Stimulated activated CD8-positive, alpha-beta memory T cell treated with anti-CD3 and anti-CD28 coated beads, Interleukin-4, amount 100 ng/mL, for 48 hours (primary cell): ENCODE data around the gene MAP2K5.

Source experiments
- DNase-seq: peaks from one replicate; pipeline ENCODE4 v3.0.0-alpha.2; 2020

MAP2K5 gene

DNA sequence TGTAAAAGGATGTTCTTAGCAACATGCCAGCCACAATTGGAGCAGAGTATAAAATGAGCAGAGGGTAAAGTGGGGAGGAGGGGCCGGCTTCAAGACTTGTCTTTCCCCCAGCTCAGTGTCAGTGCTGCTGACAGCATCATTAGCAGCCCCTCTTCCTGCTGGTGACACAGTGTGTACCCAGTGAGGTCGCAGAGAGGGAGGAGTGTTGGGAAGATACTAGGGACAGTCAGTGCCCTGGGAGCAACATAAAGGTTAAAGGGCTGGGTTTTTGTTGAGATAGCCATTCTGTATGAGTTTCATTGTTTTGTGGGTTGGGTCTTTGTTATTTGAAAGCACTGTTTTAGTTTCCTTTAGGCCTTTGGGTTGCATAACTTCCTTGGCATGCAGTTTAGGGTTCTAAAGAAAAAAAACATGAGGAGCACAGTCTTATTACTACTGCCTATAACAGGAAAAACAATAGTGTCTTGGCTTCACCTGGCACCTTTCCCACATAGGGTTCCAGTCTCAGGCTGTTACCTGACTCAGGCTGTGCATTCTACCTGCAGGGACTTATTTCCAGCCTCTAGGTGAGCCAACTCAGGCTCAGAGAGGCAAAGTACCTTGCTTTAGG lies 188.7 kb downstream of the MAP2K5 start:
- DNase-seq, result no peak

DNA sequence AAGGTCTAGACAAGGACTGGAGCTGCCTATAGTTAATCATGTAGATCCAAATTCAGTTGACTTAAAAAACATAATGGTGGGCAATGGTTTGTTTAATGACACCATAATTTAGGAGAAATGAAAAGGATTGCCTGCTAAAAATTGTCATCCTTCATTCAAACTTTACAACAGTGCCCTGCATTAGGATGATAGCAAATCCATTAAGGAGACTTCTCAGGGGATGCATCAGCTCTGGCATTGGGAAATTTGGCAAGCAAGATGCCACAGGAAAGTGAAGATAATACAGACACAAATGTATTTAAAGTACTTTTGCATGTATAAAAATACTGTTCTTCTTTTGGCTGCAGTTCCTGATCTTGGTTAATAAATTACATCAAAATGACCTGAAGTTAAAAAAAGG lies 189.7 kb downstream of the MAP2K5 start:
- DNase-seq, result no peak

DNA sequence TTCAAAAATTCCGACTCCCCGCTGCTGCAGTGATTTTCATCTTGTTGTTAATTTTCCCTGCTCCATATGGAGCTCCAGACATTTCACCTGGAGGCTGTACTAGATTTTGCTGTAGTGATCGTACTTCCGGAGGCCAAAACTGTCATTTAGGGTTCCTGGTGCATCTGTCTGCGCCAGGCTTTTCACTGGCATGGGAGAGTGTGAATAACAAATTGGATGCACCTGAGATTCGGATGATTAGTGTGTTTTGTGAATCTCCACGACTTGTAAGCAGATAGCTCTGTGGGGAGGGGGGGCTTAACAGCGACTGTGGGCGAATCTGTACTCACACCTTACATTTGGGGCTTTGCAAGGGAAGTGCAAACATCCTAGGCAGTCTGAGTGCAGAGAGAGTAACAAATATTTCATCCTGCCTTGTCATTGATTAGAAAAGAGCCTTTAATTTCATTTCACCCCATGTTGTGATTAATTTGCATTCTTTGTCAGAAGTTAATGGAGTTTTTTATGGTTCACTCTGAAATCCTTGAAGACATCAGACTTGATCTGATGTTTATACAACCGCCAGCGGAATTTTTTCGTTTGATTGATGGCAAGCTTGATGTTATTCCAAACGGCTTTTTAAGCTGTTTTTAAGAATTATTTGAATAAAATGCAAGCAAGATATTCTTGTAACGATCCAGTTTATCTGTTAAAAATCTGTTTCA lies 190.3 kb downstream of the MAP2K5 start:
- no peak for DNase-seq

DNA sequence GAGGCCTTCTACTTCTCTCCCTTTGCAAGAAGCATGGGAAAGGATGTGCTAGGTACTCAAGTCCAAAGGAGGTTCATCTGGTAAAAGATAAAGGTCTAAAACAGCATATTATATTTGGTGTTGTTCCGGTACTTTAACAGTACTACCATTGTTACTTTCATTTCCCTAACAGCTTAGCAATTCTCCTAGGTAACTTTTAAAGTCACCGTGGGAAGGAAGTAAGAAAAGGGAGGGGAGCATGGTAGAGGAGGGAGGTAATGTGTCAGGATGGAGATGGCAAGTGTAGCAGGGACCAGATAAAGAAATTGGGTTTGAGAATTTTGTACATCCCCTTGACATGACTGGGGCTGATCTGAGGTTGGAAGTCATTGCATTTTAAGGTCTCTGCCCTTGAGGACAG lies 193.4 kb downstream of the MAP2K5 start:
- no peak for DNase-seq

DNA sequence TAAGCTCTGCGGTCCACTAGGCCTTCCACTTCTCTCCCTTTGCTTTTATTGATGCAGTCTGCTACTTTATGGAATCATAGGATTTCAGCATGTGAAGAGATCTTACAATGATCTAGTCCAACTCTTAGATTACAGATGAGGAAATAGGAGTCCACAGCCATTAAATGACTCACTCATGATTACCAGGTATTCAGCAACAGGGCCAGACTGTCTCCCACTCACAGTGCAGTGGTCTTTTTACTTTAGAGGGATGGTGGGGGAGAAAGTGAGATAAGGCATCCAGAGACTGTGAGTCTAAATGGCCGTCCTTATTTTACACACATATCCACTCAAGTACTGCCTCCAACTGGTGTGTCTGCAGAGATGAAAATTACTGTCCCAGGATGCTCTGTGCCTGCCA lies 194.3 kb downstream of the MAP2K5 start:
- DNase-seq, result no peak

DNA sequence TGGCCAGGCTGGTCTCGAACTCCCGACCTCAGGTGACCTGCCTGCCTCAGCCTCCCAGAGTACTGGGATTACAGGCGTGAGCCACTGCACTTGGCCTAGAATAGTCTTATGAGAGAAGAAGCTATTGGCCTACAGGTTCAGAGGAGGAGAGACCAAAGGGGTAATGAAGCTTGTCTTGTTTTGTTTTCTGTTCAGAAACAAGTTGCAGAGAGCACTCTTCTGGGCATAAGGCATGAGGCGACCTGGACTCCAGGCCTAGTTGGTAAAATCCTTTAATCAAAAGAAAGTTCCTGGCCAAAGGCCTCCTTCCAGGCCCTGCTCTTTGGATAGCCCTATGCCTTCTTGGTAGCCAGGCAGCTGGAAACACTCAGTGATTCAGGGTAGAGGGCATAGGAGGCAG lies 195.6 kb downstream of the MAP2K5 start:
- no peak for DNase-seq

DNA sequence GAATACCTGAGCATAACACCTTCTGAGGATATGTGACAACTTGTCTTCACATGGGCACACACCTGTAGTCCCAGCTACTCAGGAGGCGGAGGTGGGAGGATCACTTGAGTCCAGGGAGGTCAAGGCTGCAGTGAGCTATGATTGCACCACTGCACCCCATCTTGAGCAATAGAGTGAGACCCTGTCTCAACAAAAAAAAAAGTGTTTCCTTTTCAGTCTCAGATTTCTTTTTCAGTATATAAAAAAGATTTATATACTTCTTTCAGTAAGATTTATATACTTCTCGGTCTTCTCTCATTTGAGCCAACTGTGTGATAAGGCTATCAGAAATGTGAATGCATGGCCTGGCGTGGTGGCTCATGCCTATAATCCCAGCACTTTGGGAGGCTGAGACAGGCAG lies 197.9 kb downstream of the MAP2K5 start:
- no peak for DNase-seq

DNA sequence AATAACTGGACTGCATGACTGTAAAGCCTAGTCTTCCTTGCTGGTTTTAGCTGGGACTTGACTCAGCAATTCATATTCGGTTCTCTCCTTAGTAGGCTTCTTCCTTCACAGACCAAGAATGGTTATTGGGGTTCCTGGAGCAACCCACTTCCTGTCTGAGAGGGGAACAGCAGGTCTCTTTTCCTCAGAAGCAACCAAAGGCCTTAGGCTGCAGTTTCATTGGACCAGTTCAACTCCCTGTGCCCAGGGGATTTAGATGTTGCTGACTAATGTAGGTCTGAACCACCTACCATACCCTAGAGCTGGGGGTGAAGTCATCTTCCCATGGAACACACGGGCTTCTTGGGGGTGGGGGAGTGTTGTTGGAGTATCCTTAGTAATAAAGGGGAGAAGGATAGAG lies 198.8 kb downstream of the MAP2K5 start:
- no peak for DNase-seq

DNA sequence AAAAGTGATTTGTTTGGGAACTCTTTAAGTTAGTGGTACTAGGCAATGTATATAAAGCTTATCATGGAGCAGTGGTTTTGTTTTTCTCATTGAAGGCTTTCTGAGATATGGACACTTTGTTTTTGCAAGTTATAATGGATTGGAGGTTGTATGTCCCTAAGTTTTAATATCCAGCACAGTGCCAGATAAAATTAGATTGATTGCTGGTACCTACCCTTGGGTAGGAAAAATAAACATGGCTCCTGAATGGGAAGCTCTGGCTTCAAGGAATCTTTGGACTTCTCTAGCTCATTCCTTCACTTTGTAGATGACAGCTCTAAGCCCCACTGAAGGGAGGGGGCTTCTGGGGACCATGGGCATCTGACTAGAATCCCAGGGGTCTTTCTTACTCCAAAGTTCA lies 201.1 kb downstream of the MAP2K5 start:
- DNase-seq, result no peak

DNA sequence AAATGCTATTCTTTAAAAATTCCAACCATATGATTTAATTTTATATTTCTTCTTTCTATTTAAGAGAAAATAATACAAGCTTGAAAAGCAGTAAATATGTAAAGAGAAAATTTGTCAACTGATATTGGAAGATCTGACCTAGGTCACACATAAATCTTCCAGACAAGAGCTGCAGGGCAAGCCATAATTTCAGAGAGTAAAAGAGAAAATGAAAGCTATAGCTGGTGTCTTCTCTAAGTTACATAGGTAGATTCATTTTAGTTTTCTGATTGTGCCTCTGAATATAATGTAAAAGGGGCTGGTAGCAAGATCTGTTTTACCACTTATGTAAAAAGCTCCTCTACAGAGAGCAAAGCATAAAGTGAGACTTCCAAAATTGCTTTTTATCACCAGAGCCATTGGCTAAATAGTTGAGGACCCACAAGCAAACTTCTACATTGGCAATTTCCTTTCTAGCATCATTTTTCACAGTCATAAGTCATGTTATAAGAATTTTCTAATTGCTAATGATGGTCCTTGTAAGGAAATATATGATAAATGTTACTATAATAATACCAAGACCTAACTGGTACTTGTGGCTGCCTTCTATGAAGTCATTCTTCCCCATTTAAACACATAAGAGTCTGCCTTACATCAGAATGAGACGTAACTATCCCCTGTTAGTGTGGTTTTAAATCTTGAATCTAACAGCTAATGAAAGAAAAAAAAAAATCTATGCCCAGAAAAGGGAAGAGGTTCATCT lies 202.0 kb downstream of the MAP2K5 start:
- no peak for DNase-seq

DNA sequence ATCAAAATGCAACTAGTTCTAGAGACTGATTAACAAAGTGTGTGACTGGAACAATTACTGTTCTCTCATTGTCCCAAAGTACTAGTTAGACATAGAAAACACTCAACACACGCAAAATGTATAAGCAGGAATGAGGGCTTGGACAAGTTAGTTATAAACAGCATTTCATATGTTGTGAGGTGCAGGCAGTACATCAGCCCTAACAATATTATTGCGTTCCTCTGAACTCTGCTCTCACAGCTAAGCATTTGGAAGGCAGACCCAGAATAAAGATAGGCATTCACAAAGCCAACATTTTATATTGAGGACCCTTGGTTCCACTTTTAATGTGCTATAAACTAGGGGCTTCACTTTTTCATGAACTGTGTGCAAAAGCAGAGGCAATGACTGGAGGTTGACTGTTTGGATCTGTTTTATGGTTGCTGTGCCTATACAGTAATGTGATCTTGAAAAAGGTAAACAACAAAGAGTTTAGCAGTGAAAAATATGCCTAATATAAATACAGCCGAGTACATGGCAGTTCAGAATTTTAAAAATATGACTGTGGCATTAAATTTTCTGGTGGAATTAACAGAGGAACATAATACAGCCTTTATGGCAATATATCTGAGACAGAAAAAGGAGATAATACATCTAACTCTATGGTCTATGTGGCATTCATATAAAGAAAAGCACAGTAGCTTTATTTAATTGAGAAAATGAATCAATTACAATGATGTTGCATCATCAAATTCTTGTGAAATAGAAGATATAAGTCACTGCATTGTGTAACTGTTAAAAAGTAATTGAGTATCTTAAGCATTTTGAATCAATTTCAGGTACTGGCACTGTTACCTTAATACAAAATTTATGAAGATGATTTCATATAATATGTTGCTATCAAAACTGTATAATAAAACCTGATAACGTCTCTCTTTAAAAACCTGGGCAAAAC lies 202.8 kb downstream of the MAP2K5 start:
- DNase-seq, result no peak

DNA sequence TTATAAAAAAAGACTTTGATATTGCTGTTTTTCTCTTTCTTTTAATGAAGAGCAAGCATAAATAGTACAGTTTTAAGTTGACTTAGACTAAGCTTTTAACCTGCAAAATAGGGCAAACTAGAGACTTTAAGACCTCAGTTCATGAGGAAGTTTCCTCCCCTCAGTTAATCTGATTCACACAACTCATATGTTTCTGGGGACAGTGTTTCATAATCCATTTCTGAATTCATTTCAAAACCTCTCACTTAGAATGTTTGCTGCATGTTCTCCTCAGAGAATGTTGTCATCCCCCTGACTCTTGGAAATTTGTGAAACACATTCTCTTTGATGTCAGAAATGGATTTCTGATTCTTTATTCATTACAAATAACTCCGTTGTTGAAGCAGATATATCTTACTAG lies 203.5 kb downstream of the MAP2K5 start:
- no peak for DNase-seq

DNA sequence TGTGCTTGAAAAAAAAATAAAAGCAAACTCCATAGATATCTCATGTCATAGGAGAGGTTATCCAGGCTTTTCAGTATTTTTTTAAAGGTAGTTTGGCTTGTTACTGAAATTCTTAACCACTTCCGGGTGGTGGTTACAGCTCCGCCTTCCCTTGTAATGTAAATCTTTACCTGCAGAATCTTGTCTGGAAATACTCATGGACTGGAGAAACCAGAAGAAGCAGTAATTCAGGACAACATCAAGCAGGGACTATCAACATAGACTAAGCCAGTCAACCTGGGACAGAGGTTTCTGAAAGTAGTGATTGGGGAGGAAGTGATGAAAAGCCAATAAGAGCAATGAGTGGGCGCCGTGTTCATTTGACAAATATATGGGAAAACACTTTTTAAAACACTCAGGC lies 203.9 kb downstream of the MAP2K5 start:
- DNase-seq, result no peak

DNA sequence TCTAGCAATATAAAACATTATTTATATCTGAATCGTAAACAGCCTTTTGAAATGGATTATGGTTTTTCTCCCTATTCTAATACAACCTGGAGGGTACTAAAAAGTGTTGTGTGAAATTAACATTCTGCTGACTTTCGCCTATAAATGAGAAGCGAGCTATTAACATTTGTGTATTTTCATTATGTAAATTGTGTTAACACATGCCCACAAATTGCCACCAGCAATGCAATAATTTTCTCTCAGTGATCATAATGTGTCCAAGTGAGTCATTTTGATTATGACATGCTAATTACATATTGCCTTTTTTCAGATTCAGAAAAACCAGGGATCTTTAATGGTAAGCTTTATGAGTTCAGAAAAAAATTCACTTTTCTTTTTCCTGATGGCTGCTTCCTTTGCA lies 205.4 kb downstream of the MAP2K5 start:
- DNase-seq, result no peak

DNA sequence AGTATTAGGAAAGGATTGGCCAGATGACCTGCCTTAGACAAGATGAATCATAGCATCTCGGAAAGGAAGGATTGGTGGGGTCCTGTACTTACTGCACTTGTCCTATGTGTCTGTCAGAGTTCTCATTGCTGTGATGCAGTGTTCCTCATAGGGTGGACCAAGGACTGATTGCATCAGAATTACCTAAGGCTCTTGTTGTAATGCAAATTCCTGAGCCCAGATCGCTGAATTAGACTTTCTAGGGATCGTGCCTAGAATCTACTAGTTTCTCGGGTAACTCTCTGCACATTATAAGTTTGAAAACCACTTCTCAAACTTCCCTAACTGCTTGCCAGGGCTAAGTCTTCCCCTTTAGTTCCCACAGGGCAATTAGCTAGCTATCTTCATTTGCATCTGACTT lies 207.9 kb downstream of the MAP2K5 start:
- no peak for DNase-seq

DNA sequence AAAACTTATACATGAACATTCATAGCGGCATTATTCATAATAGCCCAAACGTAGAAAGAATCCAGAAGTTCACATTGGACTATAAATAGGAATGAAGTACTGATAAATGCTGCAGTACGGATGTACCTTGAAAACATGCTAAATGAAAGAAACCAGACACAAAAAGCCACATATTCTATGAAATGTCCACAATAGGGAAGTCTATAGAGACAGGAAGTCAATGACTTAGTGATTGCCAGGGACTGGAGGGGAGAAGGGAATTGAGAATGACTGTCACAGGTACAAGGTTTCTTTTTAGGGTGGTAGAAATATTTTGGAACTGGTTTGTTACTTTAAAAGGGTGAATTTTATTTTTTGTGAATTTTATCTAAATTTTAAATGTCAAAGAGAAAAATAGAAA lies 211.4 kb downstream of the MAP2K5 start:
- no peak for DNase-seq

DNA sequence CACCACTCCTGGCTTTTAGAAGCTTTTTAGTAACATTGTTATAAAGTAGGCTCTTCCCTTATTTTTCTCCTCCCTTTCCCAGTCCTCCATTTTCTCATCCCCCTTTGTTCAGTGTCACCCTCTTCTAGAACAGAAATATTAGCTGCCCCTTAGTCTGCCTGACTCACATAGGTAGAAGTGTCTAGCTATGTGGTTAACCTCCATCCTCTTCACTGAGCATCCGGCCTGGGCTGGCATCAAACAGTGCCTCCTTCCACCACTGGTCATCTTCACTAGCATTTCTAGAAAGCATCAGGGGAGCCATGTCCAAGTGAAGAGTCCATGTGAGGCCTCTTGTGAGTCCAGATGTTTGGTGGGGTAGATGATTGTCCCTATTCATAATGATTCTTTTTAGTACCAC lies 212.8 kb downstream of the MAP2K5 start:
- no peak for DNase-seq

DNA sequence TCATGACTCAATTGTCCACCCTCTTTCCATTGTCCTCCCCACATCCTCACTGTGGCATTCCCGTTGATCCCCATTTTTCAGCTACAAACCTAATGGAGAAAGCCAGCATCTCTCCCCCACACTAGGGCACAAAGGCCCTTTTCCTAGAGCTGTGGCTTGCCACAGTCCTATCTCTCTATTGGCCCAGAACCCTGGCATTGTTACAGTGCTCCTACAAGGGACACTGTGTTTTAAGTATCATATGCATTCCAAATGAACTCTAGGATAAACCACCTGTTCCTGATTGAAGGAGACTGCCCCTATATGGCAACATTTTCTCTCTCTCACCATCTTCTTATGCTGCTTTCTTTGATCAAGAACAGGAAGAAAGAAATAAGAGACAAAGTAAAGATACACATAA lies 213.4 kb downstream of the MAP2K5 start:
- DNase-seq, result no peak

DNA sequence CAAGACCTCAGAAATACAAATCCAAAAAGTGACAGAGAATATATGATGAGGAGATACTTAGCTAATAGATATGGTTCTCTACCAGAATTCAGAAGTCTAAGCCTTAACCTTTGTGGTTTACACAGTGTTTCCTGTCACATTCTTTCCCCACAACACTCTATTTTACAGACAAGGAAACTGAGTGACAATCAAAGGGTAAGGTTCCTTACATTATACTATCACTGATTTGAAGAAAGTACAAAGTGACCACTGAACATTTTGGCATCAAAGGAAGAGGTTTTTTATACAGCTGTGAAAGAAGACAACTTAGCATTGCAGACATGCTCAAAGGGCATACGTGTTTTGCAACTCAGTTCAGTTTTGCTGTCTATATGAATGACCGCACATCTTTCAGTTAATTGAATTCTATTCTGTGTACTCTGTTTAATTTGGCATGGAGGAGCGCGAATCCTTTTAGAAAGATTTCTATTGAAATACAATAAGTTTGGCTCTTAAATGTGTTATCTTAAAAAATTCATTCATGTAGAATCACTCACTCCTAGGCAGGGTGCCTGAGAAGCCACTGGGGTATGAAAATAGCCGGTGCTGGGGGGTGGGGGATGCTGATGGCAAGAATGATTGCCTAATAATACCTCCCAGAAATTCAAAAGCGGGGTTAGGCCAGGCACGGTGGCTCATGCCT lies 216.3 kb downstream of the MAP2K5 start:
- no peak for DNase-seq

DNA sequence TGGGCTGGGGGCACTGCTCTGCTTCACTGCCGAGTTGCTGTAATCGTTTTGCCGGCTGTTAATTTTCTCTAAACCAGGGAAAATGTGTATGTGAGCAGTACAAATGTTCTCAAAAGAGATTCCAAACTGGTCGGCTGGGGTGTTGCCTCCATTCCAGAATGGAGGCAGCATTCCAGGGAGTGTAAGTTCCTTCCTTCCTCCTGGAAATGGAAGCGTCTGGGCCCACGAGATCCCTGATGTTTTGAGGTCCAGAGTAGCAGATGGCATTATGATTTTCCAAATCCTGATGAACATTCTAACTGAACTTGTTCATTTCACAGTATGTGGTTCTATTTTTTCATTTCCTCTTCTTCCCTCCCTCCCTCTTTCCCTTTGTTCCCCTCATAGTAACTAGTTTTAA lies 218.4 kb downstream of the MAP2K5 start:
- DNase-seq, result no peak

DNA sequence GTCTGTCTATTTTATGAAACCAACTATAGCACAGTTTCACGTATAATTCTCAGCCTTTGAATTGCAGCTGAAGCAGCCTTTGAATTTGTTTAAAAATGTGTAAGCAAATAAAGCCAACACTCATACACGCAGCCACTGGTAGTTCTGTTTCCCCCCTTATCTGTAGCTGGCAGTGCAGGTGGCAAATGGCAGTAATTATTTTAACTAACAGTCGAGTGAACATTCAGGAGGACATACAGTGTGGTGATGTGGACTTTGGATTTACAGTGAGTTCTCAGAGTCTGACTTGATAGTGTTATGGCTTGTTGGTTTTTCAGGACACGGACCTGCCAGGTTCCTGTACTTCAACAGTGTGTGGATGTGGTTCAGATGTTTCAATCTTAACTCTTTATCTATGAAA lies 218.8 kb downstream of the MAP2K5 start:
- no peak for DNase-seq

DNA sequence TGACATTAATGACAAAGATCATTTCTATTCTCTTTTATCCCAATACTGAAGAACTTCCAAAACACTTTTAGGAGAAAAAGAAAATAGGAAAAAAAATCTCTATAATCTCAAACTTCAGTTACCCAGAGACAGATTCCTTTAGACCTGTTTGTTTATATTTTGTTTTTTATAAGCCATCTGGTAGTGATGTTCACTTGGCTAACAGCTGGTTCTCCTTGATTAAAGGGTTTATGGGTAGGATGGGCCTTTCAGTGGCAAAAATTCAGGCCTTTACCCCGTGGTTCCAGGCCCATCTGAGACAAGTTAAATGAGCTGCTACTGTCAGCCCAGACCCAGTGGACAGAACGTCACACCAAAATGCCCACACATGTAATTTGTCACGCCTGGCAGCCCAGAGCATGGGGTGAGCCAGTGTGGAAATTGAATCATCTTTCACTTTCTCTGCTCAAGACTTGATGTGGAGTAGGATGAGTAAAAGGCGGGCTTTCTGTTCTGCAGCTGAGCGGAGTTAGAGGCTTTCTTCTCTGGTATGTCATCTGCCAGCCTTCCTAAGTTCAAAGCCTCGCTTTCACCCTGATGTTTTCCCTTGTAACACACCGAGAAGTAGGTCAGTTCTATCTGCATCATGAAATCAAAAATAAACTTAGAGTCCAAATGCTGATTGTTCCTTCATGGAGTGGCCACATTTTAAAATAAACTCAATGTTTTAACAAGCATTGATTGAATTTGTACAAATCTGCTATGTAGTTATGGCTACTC lies 220.3 kb downstream of the MAP2K5 start:
- peak; percentile 70 for DNase-seq
